ENCODE measurements around the gene TPRA1. TPM values are rescaled to one million over a fixed set of nuclear protein-coding genes. Genes with fewer than 3 reads are reported as not detected.

The TPRA1 gene
- total RNA-seq, 1 donor from 2014 or later = 11.8 TPM

DNA sequence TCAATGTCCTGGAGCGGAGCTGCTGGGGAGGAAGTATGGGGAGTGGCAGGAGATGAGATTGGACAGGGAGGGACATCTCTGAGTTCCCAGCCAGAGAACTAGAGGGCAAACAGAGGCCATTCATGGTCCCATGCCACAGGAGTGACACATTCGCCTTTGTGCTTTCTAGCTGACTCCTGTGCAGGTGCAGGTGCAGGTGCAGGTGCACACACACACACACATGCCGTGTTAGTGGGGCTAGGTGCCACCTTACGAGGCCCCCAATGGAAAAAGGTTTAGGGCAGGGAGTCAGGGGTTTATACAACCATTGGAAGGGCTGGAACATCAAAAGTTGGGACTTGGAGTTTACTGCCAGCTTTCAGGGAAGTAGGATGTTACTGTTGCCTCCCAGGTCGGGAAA lies 52.0 kb downstream of the TPRA1 start:
- Histone ChIP-seq H3K79me2 (ENCODE audit: low read depth) (no peaks in the 10 kb centered on the region), H3K9me3 (ENCODE audit: low read depth) (no peaks in the 10 kb centered on the region), H3K36me3 (no peaks in the 10 kb centered on the region), H3K27ac (no peak overlapping the region), H4K20me1 (ENCODE audit: low read depth) (no peaks in the 10 kb centered on the region), H3K4me1 (peaks cover 29% of the 10 kb centered on the region), H3K9ac (no peak overlapping the region), H3K27me3 (no peaks in the 10 kb centered on the region), H3F3A (ENCODE audit: low read depth) (no peaks in the 10 kb centered on the region), H3K4me3 (no peak overlapping the region), H3K4me2 (no peak overlapping the region), H2AFZ (replicated peaks) (no peak overlapping the region)
- Mint-ChIP-seq H3K36me3 (no peaks in the 10 kb centered on the region), H3K27me3 (ENCODE audit: insufficient read depth, low read depth) (peaks cover 10% of the 10 kb centered on the region), H3K27ac (peak overlapping the region; percentile 83), H3K4me3 (peak overlapping the region; percentile 41), H3K4me1 (peaks cover 65% of the 10 kb centered on the region), H3K9me3 (no peaks in the 10 kb centered on the region)
- TF ChIP-seq, protein P1, sequence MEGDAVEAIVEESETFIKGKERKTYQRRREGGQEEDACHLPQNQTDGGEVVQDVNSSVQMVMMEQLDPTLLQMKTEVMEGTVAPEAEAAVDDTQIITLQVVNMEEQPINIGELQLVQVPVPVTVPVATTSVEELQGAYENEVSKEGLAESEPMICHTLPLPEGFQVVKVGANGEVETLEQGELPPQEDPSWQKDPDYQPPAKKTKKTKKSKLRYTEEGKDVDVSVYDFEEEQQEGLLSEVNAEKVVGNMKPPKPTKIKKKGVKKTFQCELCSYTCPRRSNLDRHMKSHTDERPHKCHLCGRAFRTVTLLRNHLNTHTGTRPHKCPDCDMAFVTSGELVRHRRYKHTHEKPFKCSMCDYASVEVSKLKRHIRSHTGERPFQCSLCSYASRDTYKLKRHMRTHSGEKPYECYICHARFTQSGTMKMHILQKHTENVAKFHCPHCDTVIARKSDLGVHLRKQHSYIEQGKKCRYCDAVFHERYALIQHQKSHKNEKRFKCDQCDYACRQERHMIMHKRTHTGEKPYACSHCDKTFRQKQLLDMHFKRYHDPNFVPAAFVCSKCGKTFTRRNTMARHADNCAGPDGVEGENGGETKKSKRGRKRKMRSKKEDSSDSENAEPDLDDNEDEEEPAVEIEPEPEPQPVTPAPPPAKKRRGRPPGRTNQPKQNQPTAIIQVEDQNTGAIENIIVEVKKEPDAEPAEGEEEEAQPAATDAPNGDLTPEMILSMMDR (IDR thresholded peaks at IDR 0.05) = no peak
- no peak for TF ChIP-seq EZH2phosphoT487 (IDR thresholded peaks at IDR 0.05)
- TF ChIP-seq EZH2 (IDR thresholded peaks at IDR 0.05) = no peak
- DNase-seq (ENCODE audit: low spot score) = no peak

DNA sequence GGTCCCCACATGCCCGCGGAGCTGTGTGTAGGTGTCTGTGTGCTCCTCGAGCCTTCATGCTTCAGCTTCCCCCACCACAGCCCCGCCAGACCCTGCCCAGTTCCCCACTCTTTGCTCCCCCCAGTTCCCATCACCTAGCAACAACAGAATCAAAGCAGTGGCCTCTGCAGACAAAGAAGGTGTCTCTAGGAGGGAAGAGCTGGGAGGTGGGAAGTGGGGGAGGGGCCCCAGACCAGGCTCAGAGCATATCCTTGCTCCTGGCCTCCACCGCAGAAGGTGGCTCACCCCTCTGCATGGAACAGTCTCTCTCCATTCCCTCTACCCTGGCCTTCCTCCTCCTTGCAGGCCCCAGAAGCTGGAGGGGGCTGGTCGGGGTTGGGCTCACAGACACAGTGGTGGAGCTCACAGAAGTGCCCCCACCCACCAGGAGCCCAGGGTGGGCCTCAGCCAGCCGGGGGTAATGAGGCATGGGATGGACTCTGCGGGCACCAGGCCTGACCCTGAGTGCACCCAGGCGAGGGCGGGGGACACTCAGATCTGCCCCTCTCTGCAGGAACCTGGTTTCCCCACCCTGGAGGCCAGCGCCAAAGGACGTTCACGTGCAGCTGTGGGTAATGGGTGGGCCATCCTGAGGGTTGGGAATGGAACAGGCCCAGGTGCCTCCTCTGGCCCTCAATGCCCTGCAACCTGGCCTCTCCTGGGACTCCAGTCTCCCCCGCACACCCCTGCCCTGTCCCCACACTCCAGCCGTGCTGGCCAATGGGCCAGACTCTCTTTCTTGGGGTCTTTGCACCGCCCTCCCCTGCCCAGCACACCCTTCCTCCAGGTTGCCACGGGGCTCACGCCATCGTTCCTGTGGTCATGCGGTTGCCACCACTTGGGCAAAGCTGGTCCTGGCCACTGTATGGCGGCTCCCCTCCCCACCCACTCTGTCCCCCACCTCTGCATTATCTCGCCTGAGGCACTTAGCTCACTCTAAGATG lies 53.4 kb downstream of the TPRA1 start:
- Histone ChIP-seq H3K4me3 (no peak overlapping the region), H3K36me3 (no peaks in the 10 kb centered on the region), H3K9ac (no peak overlapping the region), H3F3A (ENCODE audit: low read depth) (no peaks in the 10 kb centered on the region), H3K9me3 (ENCODE audit: low read depth) (no peaks in the 10 kb centered on the region), H2AFZ (replicated peaks) (peak overlapping the region; percentile 57), H4K20me1 (ENCODE audit: low read depth) (no peaks in the 10 kb centered on the region), H3K27ac (no peak overlapping the region), H3K79me2 (ENCODE audit: low read depth) (no peaks in the 10 kb centered on the region), H3K4me1 (peaks cover 29% of the 10 kb centered on the region), H3K27me3 (no peaks in the 10 kb centered on the region), H3K4me2 (peak overlapping the region; percentile 51)
- no peaks in the 10 kb centered on the region for H3K36me3 Mint-ChIP-seq
- no peaks in the 10 kb centered on the region for H3K9me3 Mint-ChIP-seq
- H3K27me3 Mint-ChIP-seq (ENCODE audit: insufficient read depth, low read depth) = peaks cover 13% of the 10 kb centered on the region
- DNase-seq (ENCODE audit: low spot score) = peak; percentile 69
- no peak for TF ChIP-seq EZH2phosphoT487 (IDR thresholded peaks at IDR 0.05)
- TF ChIP-seq, protein P1 (IDR thresholded peaks at IDR 0.05) = no peak
- no peak for TF ChIP-seq EZH2 (IDR thresholded peaks at IDR 0.05)
- H3K4me3 Mint-ChIP-seq = peak overlapping the region; percentile 59
- H3K4me1 Mint-ChIP-seq = peaks cover 60% of the 10 kb centered on the region
- H3K27ac Mint-ChIP-seq = peak overlapping the region; percentile 97

DNA sequence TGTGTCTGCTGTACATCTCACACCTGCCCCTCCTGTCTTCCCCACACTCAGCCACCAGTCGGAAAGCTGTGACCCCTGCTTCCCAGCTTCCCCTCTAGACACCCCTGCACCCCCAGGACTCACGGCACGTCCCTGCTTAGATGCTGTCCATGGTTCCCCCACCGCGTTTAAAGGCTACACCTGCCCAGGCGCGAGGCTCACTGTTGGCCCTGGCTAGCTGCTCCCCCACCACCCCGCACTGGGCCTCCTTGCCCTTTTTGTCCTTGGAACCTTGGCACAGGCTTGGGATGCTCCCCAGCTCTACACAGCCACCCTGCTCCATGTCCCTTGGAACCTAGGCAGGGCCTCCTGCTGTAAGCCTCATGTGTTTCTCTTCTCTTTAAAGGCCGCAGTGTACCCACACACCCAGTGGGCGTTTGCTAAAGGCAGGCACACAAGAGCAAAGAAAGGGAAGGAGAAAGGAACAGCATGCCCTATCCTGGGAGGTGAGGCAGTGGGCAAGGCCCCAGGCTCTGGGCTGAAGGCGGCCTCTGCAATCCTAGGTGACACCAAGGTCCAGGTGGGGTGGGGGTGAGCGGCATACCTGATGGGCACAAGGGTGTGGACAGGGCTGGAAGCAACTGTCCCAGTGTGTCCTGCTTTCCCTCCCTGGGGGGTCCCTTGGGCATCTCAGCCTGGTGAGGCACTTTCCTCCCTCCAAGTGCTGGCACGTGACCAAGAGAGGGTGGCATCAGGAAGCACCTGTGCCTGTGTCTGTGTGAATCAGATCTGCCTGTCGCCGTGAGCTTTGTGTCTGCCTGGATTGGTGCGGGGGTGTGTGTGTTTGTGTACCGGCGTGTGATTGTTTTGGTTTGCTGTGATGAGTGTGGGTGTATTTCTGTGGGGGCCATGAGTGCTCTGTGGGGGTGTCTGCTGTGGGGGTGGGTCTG lies 54.4 kb downstream of the TPRA1 start:
- Mint-ChIP-seq H3K4me3 (peak overlapping the region; percentile 65), H3K36me3 (no peaks in the 10 kb centered on the region)
- H2AFZ ChIP-seq (replicated peaks) = peak overlapping the region; percentile 57

More for the DNA sequence above, 54.4 kb downstream of the TPRA1 start:
- peaks cover 3% of the 10 kb centered on the region for H3K9me3 Mint-ChIP-seq
- peaks cover 19% of the 10 kb centered on the region for H3K27me3 Mint-ChIP-seq (ENCODE audit: insufficient read depth, low read depth)
- no peak for DNase-seq (ENCODE audit: low spot score)
- Histone ChIP-seq H3K79me2 (ENCODE audit: low read depth) (no peaks in the 10 kb centered on the region), H3K9me3 (ENCODE audit: low read depth) (no peaks in the 10 kb centered on the region), H3K27ac (no peak overlapping the region), H3F3A (ENCODE audit: low read depth) (no peaks in the 10 kb centered on the region), H3K4me3 (no peak overlapping the region), H3K9ac (no peak overlapping the region), H3K4me2 (peak overlapping the region; percentile 51), H3K27me3 (no peaks in the 10 kb centered on the region), H3K4me1 (peaks cover 29% of the 10 kb centered on the region), H3K36me3 (no peaks in the 10 kb centered on the region), H4K20me1 (ENCODE audit: low read depth) (no peaks in the 10 kb centered on the region)
- peaks cover 58% of the 10 kb centered on the region for H3K4me1 Mint-ChIP-seq
- no peak for TF ChIP-seq EZH2 (IDR thresholded peaks at IDR 0.05)
- peak overlapping the region; percentile 97 for H3K27ac Mint-ChIP-seq

All from neural progenitor cell (in vitro differentiated cells).